Activated CD8-positive, alpha-beta memory T cell treated with anti-CD3 and anti-CD28 coated beads for 36 hours (primary cell): Measurements from ENCODE around the gene RAB10. TPM values are rescaled to one million over a fixed set of nuclear protein-coding genes. Genes with fewer than 3 reads are reported as not detected.
"Not testable (repeated sequence)": the region's sequence is repeated elsewhere in the genome, so short reads cannot be mapped to it uniquely, and the experiment has no call there.

ENCODE experiments used
- CTCF ChIA-PET: fragments of 350-600 bp; sonication (Branson Sonifier 250); formaldehyde crosslinking; loops from one replicate; lab custom pipeline; 2021; ENCODE audit warnings: antibody characterized with exemption; lab: Charles Lee
- POLR2A ChIA-PET: fragments of 350-600 bp; sonication (Branson Sonifier 250); formaldehyde crosslinking; loops from one replicate; lab custom pipeline; 2021; ENCODE audit warnings: antibody characterized with exemption; lab: Charles Lee
- total RNA-seq, 2 experiments: library from RNA; stranded (reverse); gene quantifications; one replicate each; pipeline ENCODE4 v1.2.3, GENCODE V29; 2021

The RAB10 gene
- total RNA-seq = 100 to 1,000 TPM; 150 to 152 TPM

- ChIA-PET POLR2A (interaction anchor here (0.6 to 3.1 kb wide), 7 partner anchors 9 to 760 kb away, joined by 3 to 14 read pairs (median 4); no protein-coding TSS in a partner anchor), CTCF (interaction anchor here (1.1 to 1.9 kb wide), 5 partner anchors 10 to 54 kb away, joined by 4 to 6 read pairs (median 5); no protein-coding TSS in a partner anchor)
These were observed at the start of gene RAB10 for GRCh38 chr2:26033818-26034636. Gene RAB10, plus strand, starts transcription at chr2:26034084. Its CDS starts 525 bp downstream, at chr2:26034609.

GRCh38 chr2:25988134-25988533 lies 45.8 kb upstream of the RAB10 start:
- ChIA-PET CTCF (no interaction called here), POLR2A (no interaction called here)

- CTCF ChIA-PET = no interaction called here
- POLR2A ChIA-PET = no interaction called here
These were observed 44.7 kb upstream of the RAB10 start for GRCh38 chr2:25989154-25989553.

- POLR2A ChIA-PET = no interaction called here
- CTCF ChIA-PET = interaction anchor here (0.6 to 1.5 kb wide), 17 partner anchors 8 to 194 kb away, joined by 3 to 11 read pairs (median 4); partner anchors contain the start of gene KIF3C
These were observed 41.9 kb upstream of the RAB10 start for GRCh38 chr2:25991965-25992364.

- ChIA-PET POLR2A (no interaction called here), CTCF (interaction anchor here (0.7 to 2.1 kb wide), 3 partner anchors 10 to 152 kb away, joined by 3 to 7 read pairs (median 6); partner anchors contain the start of gene KIF3C)
These were observed 41.3 kb upstream of the RAB10 start for GRCh38 chr2:25992556-25992955.

- CTCF ChIA-PET = interaction anchor here (0.7 to 2.1 kb wide), 3 partner anchors 10 to 152 kb away, joined by 3 to 7 read pairs (median 6); partner anchors contain the start of gene KIF3C
- POLR2A ChIA-PET = interaction anchor here (0.7 kb wide), 1 partner anchor 13 kb away, joined by 4 read pairs; no protein-coding TSS in a partner anchor
These were observed 40.8 kb upstream of the RAB10 start for GRCh38 chr2:25993049-25993448.

GRCh38 chr2:25994509-25994908 lies 39.4 kb upstream of the RAB10 start:
- ChIA-PET POLR2A (no interaction called here), CTCF (interaction anchor here (1.0 to 2.1 kb wide), 2 partner anchors 150 kb away, joined by 3 to 7 read pairs; no protein-coding TSS in a partner anchor)

- POLR2A ChIA-PET = no interaction called here
- CTCF ChIA-PET = no interaction called here
These were observed 37.0 kb upstream of the RAB10 start for GRCh38 chr2:25996844-25997243.

GRCh38 chr2:25998816-25999383 lies 35.0 kb upstream of the RAB10 start:
- POLR2A ChIA-PET = not testable (repeated sequence)
- CTCF ChIA-PET = interaction anchor here (0.7 kb wide), 2 partner anchors 22 to 79 kb away, joined by 3 to 5 read pairs; no protein-coding TSS in a partner anchor

- POLR2A ChIA-PET, CTCF ChIA-PET: not testable (repeated sequence)
These were observed 34.5 kb upstream of the RAB10 start for GRCh38 chr2:25999406-25999805.

GRCh38 chr2:26000561-26001082 lies 33.3 kb upstream of the RAB10 start:
- ChIA-PET POLR2A (no interaction called here), CTCF (interaction anchor here (1.0 kb wide), 1 partner anchor 9 kb away, joined by 4 read pairs; no protein-coding TSS in a partner anchor)

GRCh38 chr2:26001743-26002351 lies 32.0 kb upstream of the RAB10 start:
- CTCF ChIA-PET = no interaction called here
- POLR2A ChIA-PET = no interaction called here

- POLR2A ChIA-PET = no interaction called here
These were observed 31.1 kb upstream of the RAB10 start for GRCh38 chr2:26002632-26003310.

GRCh38 chr2:26008095-26008494 lies 25.8 kb upstream of the RAB10 start:
- ChIA-PET POLR2A (no interaction called here), CTCF (interaction anchor here (0.6 to 1.9 kb wide), 6 partner anchors 17 to 370 kb away, joined by 3 to 6 read pairs (median 4); no protein-coding TSS in a partner anchor)

More at GRCh38 chr2:26002632-26003310, 31.1 kb upstream of the RAB10 start:
- CTCF ChIA-PET = interaction anchor here (0.6 kb wide), 2 partner anchors 116 to 155 kb away, joined by 3 to 4 read pairs; no protein-coding TSS in a partner anchor

- POLR2A ChIA-PET = no interaction called here
These were observed 24.9 kb upstream of the RAB10 start for GRCh38 chr2:26008851-26009566.

GRCh38 chr2:26009567-26009963 lies 24.3 kb upstream of the RAB10 start:
- ChIA-PET POLR2A (no interaction called here), CTCF (interaction anchor here (0.5 kb wide), 2 partner anchors 25 to 97 kb away, joined by 3 read pairs; no protein-coding TSS in a partner anchor)

More at GRCh38 chr2:26008851-26009566, 24.9 kb upstream of the RAB10 start:
- CTCF ChIA-PET = interaction anchor here (0.5 to 1.9 kb wide), 2 partner anchors 58 to 97 kb away, joined by 3 to 6 read pairs; no protein-coding TSS in a partner anchor

GRCh38 chr2:26010943-26011342 lies 22.9 kb upstream of the RAB10 start:
- CTCF ChIA-PET = no interaction called here
- POLR2A ChIA-PET = no interaction called here

GRCh38 chr2:26011609-26011989 lies 22.3 kb upstream of the RAB10 start:
- ChIA-PET POLR2A (no interaction called here), CTCF (no interaction called here)
